Cardiac muscle cell (in vitro differentiated cells and primary cell): ENCODE data around the gene TRPV5. TPM values are rescaled to one million over a fixed set of nuclear protein-coding genes. Genes with fewer than 3 reads are reported as not detected.
A peak's percentile ranks its signal among the peaks of the same experiment; 100 is the strongest.

ENCODE experiments used
- DNase-seq, 2 donors: peaks; one replicate each; pipeline versions ENCODE4 v3.0.0 to v3.0.0-alpha.2; 2010 to 2017; ENCODE audit warnings: low read depth in 1 of 2, low spot score in 1 of 2
- H3K27ac ChIP-seq: fragments of 200-600 bp; sonication (generic); 2 replicates; pipeline ENCODE4 v1.5.1; 2016
- H3K27me3 ChIP-seq: fragments of 200-600 bp; sonication (generic); 2 replicates; pipeline ENCODE4 v1.6.0; 2016; ENCODE audit warnings: control low read depth
- H3K36me3 ChIP-seq: fragments of 200-600 bp; sonication (generic); 2 replicates; pipeline ENCODE4 v1.5.1; 2016; ENCODE audit warnings: control low read depth
- H3K4me1 ChIP-seq: fragments of 200-600 bp; sonication (generic); 2 replicates; pipeline ENCODE4 v1.8.1; 2017; ENCODE audit warnings: low read depth, mild to moderate bottlenecking, mixed run types
- H3K4me3 ChIP-seq: fragments of 200-600 bp; sonication (generic); 2 replicates; pipeline ENCODE4 v1.5.1; 2016; ENCODE audit warnings: mild to moderate bottlenecking
- H3K9me3 ChIP-seq: fragments of 200-600 bp; sonication (generic); 2 replicates; pipeline ENCODE4 v1.5.1; 2017; ENCODE audit warnings: low read depth, mild to moderate bottlenecking, control low read depth
- CTCF ChIP-seq: IDR thresholded peaks from 2 replicates; pipeline ENCODE4 v1.5.1; 2012; ENCODE audit warnings: low read depth, mild to moderate bottlenecking, low read length
- polyA plus RNA-seq: library from polyadenylated mRNA; unstranded; fragments of >200 nt; fragmentation: Nextera tagmentation; extraction: Ambion mirVana; gene quantifications from 2 replicates; pipeline ENCODE4 v1.2.1, GENCODE V29; 2016
- total RNA-seq: library from RNA; depleted of rRNA; stranded (reverse); fragments of >200 nt; gene quantifications from 2 replicates; pipeline ENCODE4 v1.2.3, GENCODE V29; 2016

The TRPV5 gene
- total and polyA plus RNA-seq, 2 experiments from 2014 or later: not detected

- Histone ChIP-seq H3K36me3 (no peaks in the 10 kb centered on the region), H3K27ac (peak overlapping the region; percentile 73), H3K27me3 (no peaks in the 10 kb centered on the region), H3K9me3 (no peaks in the 10 kb centered on the region), H3K4me1 (peaks cover 11% of the 10 kb centered on the region), H3K4me3 (no peak overlapping the region)
- TF ChIP-seq CTCF: no peak
- no peak for DNase-seq
Measured at GRCh38 chr7:142940966-142941535, 7.5 kb upstream of the TRPV5 start.

- Histone ChIP-seq H3K27ac (no peak within 1 kb of the TSS), H3K4me3 (no peak within 1 kb of the TSS), H3K27me3 (no peaks in the 10 kb centered on the region), H3K9me3 (no peaks in the 10 kb centered on the region), H3K4me1 (peaks cover 11% of the 10 kb centered on the region), H3K36me3 (no peaks in the 10 kb centered on the region)
- DNase-seq: peak in 1 of 2 donors; percentile 22
- TF ChIP-seq CTCF: no peak
Measured at GRCh38 chr7:142939226-142939910, 5.8 kb upstream of the TRPV5 start, which contains the start of gene LLCFC1. Gene LLCFC1 (plus strand): TSS chr7:142939484. CDS start chr7:142939622, 138 bp downstream.

- H3K4me1 ChIP-seq: peaks cover 11% of the 10 kb centered on the region
- DNase-seq: no peak
- H3K9me3 ChIP-seq: no peaks in the 10 kb centered on the region
- no peaks in the 10 kb centered on the region for H3K36me3 ChIP-seq
- no peak for TF ChIP-seq CTCF
- H3K27ac ChIP-seq: no peak overlapping the region
- no peak overlapping the region for H3K4me3 ChIP-seq
- no peaks in the 10 kb centered on the region for H3K27me3 ChIP-seq
Measured at GRCh38 chr7:142938611-142939010, 5.1 kb upstream of the TRPV5 start.

GRCh38 chr7:142935941-142936565 is 2.5 kb upstream of the TRPV5 start:
- Histone ChIP-seq H3K36me3 (no peaks in the 10 kb centered on the region), H3K27ac (no peak overlapping the region), H3K9me3 (no peaks in the 10 kb centered on the region), H3K4me3 (no peak overlapping the region), H3K27me3 (no peaks in the 10 kb centered on the region), H3K4me1 (peaks cover 6% of the 10 kb centered on the region)
- DNase-seq: no peak
- no peak for TF ChIP-seq CTCF

- Histone ChIP-seq H3K27me3 (no peaks in the 10 kb centered on the region), H3K36me3 (no peaks in the 10 kb centered on the region), H3K27ac (no peak overlapping the region), H3K4me3 (no peak overlapping the region), H3K9me3 (no peaks in the 10 kb centered on the region), H3K4me1 (no peaks in the 10 kb centered on the region)
- no peak for DNase-seq
- no peak for TF ChIP-seq CTCF
Measured at GRCh38 chr7:142934056-142934455, 510 bp upstream of the TRPV5 start.
